GM12864 (cell line): ENCODE measurements around the gene FEV.

Source experiments
- DNase-seq: peaks from one replicate; pipeline ENCODE4 v3.0.0-alpha.2; 2011; ENCODE audit warnings: low read depth
- H3K4me3 ChIP-seq: 2 replicates; pipeline ENCODE4 v1.5.1; 2011; ENCODE audit warnings: mild to moderate bottlenecking, low read depth, low read length, control low read depth
- TF ChIP-seq, protein P1 (sequence below): IDR thresholded peaks from 2 replicates; pipeline ENCODE4 v1.5.1; 2011; ENCODE audit warnings: low read depth, mild to moderate bottlenecking, moderate library complexity, low read length, control low read depth, inconsistent platforms; ENCODE audit errors: missing control alignments

The FEV gene

DNA sequence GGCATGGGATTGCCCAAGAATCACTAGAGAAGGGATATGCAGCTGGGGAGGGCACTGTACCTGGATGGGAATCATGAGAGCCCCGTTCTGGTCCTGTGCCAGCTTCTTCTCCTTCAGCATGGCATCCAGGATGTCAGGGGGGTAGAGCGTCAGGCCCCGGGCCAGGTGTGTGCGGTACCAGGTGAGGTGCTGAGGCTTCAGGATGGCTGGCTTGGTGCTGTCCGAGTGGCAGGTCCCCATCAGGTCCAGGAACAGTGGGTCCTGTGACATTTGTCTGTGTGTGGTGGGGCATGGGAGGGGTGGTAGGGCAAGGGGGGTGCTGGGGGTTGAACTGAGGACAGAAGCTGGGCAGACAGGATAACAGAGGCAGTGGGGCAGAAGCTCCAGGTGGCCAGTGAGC, 43.2 kb upstream of the FEV start:
- TF ChIP-seq, protein P1, sequence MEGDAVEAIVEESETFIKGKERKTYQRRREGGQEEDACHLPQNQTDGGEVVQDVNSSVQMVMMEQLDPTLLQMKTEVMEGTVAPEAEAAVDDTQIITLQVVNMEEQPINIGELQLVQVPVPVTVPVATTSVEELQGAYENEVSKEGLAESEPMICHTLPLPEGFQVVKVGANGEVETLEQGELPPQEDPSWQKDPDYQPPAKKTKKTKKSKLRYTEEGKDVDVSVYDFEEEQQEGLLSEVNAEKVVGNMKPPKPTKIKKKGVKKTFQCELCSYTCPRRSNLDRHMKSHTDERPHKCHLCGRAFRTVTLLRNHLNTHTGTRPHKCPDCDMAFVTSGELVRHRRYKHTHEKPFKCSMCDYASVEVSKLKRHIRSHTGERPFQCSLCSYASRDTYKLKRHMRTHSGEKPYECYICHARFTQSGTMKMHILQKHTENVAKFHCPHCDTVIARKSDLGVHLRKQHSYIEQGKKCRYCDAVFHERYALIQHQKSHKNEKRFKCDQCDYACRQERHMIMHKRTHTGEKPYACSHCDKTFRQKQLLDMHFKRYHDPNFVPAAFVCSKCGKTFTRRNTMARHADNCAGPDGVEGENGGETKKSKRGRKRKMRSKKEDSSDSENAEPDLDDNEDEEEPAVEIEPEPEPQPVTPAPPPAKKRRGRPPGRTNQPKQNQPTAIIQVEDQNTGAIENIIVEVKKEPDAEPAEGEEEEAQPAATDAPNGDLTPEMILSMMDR, result no peak
- DNase-seq, result no peak

DNA sequence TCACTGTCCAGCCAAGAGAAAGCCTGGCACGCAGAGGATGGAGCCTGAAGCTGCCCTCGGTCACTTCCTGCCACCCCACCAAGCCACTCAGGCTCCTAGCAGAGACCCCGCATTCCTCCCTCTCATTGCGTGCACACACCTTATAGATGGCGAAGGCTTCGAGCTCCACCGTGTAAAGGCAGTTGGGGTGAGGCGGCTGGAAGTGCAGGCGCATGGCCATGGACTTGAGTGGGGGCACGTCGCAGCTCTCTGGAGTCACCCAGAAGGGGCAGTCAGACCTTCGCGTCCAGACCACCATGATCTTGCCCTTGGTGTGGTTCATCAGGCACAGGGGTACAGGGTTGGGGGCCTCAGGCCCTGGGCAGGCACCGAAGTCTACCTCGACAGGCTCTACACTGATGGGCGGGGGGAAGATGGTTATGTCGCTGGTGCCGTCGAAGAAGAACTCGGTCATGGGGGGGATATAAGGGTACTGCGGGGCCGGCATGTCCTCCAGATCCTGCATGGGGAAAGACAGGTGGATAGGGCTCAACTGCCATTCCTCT, 42.6 kb upstream of the FEV start:
- no peak overlapping the region for H3K4me3 ChIP-seq
- no peak for DNase-seq
- TF ChIP-seq, protein P1, result no peak

More for the DNA sequence above, 43.2 kb upstream of the FEV start:
- H3K4me3 ChIP-seq, result no peak overlapping the region

DNA sequence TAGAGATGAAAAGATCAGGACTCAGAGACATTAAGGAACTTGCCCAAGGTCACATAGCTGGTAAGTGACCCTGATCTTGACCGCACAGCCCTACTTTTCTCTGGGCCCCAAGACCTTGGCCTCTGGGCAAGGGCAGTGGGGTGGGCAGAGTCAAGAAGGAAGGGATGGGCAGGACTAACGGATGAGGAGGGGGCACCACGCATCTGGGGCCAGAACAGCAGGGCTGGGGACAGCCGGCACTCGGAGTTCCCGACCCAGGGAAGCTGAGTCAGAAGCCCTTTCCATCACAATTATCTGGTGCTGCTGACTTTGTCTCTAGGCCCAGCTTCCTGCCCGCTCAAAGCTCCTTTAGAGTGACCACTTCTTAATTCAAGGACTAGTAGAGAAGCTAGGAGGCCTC, 42.0 kb upstream of the FEV start:
- TF ChIP-seq, protein P1, result no peak
- no peak overlapping the region for H3K4me3 ChIP-seq
- no peak for DNase-seq

DNA sequence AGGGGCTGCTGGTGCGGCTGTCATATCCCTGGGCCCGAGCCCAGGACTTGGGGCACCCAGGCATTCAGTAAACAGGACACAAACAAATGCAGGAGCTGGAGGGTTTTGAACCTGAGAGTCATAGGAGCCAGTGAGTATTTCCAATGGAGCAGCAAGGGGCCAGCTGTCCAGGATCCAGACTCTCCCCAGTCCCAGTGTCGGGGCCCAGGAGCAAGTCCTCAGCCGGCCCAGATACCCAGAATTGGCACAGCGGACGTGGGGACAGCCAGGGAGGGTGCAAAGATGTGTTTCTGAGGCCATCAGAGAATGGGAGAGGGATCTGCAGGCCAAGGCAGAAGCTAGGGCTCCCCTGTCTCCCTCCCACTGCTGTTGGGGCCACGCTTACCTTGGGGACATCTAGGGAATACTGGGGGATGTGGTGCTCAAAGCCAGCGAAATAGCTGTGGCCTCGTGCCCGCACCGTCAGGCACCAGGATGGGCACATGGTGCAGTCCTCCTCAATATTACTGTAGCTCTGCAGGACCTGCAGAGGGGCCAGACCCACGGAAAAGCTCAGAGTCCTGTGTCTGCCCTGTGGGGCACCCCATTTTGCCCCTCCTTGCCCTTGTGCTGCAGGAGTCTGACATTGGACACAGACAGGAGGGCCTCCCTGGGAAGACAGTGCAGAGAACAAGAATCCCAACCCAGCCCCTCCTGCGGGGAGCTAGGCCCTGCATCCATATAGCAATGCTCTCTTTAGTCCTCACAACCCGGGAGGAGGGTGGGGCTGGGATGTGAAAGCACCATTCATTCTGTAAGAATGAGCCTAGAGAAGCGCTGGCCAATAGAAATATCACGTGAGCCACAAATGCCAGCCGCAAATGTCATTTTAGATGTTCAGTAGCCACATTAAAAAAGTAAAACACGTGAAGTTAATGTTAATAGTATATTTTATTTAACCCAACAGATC, 40.9 kb upstream of the FEV start:
- no peak overlapping the region for H3K4me3 ChIP-seq
- TF ChIP-seq, protein P1, result no peak
- no peak for DNase-seq

DNA sequence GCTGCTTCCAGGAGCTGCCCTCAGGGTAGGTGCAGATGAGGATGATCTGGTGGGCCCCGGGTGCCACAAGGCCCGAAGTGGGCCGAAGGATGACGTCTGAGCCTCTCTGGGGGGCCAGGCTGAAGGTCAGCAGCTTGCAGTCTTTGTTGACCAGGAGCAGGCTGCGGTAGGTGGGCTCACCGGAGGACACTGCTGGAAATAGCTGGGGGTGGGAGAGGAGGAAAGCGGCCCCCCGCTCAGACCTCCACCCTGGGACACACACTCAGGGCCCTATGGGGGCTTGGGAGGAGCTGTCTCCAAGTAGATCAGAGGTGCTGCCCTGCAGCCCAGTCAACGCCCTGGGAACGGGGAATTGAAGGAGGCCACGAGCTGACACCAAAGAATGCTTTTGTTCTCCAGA, 39.1 kb upstream of the FEV start:
- TF ChIP-seq, protein P1, result no peak
- H3K4me3 ChIP-seq, result no peak overlapping the region
- DNase-seq, result no peak

DNA sequence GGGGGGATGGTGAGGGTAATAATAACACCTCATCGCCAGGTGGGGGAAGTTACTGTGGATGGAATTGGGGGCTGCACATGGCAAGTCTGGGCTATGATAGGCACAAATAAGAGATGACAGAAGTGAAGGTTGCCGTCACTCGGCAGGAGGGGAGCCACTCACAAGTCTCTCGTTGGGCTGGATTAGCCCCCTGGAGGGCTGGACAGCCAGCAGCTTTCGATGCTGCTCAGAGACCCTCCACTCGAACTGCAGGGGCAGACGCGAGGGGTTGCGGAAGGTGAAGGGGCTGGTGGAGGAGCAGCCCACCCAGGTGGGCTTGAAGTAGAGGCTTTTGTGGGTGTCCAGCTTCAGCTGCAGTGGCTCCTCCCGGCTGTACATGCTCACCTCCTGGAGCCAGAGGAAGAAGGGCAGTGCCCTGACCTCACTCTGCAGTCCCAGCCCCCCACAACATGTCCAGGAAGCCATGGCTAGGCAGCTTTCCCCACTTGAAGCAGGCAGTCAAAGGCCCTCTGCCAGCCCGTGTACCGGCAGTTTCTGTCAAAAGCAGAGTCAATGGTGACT, 38.1 kb upstream of the FEV start:
- DNase-seq, result no peak
- TF ChIP-seq, protein P1, result no peak
- H3K4me3 ChIP-seq, result no peak overlapping the region
